ENCODE measurements around the gene MTMR11. TPM values are rescaled to one million over a fixed set of nuclear protein-coding genes. Genes with fewer than 3 reads are reported as not detected.

The MTMR11 gene
- total and polyA plus RNA-seq, 11 donors = 1.6 to 4.5 (median 2.1) TPM

DNA sequence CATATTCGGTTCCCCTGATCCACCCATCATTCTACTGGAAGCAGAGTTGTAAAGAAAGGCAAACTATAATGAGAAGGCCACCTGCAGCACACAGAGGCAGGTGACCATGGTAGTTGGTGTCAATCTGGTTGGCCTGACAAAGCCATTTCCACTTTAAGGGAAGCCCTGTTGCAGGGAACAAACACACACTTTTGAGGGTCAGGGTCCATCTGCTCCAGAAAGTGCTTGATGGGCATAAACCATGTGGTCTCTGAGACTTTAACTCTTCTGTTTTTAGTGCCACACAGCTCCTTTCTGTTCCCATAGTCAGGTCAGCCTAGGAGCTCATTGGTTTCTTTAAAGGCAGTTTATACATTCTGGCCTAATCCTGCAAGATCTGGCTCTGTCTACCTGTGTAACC is 54.8 kb downstream of the MTMR11 start:
- 75 to 90% (median 86%) methylated on average over 1 of the region's 1 CpG for WGBS, 4 donors
- H3K4me1 ChIP-seq = peaks cover 0 to 28% (median 17%) of the 10 kb centered on the region in 12 donors
- no peaks in the 10 kb centered on the region for H3K27me3 ChIP-seq
- DNase-seq (no peak), ATAC-seq (no peak)
- H3K27ac ChIP-seq = no peak overlapping the region
- intact Hi-C loops (cut with DNase I) = no loop called here
- no peaks in the 10 kb centered on the region for H3K9me3 ChIP-seq
- TF ChIP-seq POLR2A (IDR thresholded peaks at IDR 0.05) = no peak
- TF ChIP-seq, protein P1, sequence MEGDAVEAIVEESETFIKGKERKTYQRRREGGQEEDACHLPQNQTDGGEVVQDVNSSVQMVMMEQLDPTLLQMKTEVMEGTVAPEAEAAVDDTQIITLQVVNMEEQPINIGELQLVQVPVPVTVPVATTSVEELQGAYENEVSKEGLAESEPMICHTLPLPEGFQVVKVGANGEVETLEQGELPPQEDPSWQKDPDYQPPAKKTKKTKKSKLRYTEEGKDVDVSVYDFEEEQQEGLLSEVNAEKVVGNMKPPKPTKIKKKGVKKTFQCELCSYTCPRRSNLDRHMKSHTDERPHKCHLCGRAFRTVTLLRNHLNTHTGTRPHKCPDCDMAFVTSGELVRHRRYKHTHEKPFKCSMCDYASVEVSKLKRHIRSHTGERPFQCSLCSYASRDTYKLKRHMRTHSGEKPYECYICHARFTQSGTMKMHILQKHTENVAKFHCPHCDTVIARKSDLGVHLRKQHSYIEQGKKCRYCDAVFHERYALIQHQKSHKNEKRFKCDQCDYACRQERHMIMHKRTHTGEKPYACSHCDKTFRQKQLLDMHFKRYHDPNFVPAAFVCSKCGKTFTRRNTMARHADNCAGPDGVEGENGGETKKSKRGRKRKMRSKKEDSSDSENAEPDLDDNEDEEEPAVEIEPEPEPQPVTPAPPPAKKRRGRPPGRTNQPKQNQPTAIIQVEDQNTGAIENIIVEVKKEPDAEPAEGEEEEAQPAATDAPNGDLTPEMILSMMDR (IDR thresholded peaks at IDR 0.05) = no peak
- no peak overlapping the region for H3K4me3 ChIP-seq
- no peaks in the 10 kb centered on the region for H3K36me3 ChIP-seq

DNA sequence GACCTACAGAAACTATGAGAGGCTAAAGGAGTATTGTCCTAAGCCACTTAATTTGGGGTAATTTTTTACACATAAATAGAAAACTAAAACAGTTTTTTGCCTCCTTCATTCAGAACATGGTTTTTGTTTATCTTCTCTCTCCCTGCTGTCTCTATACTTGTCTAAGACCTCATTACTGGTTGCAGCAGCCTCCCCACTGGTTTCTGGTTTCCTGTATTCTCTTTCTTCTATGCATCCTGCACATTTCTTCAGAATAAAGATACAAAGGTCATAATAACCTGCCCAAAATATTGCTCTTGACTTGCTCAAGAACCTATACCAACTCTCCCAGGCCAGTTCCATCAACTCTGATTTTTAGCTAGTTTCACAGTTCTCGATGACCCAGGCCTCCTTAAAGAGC is 57.1 kb downstream of the MTMR11 start:
- Histone ChIP-seq H3K4me3 (no peak overlapping the region), H3K4me1 (peaks cover 0 to 20% (median 11%) of the 10 kb centered on the region in 12 donors), H3K27me3 (no peaks in the 10 kb centered on the region), H3K36me3 (no peaks in the 10 kb centered on the region), H3K9me3 (no peaks in the 10 kb centered on the region), H3K27ac (peak overlapping the region in 1 of 12 donors; percentile 29)
- TF ChIP-seq, protein P1 (IDR thresholded peaks at IDR 0.05) = no peak
- TF ChIP-seq POLR2A (IDR thresholded peaks at IDR 0.05) = no peak
- DNase-seq = no peak
- WGBS, 4 donors = 73 to 97% (median 93%) methylated on average over 1 of the region's 1 CpG
- intact Hi-C loops (cut with DNase I) = no loop called here
- no peak for ATAC-seq

Other genes with a start within 250 kb of the MTMR11 start
- 10 to 100 TPM in 1 of 9 donors, 1 to 10 TPM in 6, under 1 TPM in 1, not detected in 1; 0.37 to 52.0 (median 1.9) TPM for gene FCGR1A, start 154.2 kb downstream of the MTMR11 start, total RNA-seq
- gene FCGR1A, start 154.2 kb downstream of the MTMR11 start, polyA plus RNA-seq = 1 to 10 TPM; 1.1 to 2.7 TPM
- gene BOLA1, start 37.3 kb downstream of the MTMR11 start, total RNA-seq = 10 to 100 TPM; 12.5 to 39.4 (median 14.0) TPM
- 10 to 100 TPM; 16.2 to 40.7 TPM for gene BOLA1, start 37.3 kb downstream of the MTMR11 start, polyA plus RNA-seq
- gene SV2A, start 19.0 kb downstream of the MTMR11 start, total RNA-seq = 1 to 10 TPM in 1 of 9 donors, under 1 TPM in 8; 0.20 to 1.4 (median 0.43) TPM
- under 1 TPM; 0.30 to 0.32 TPM for gene SV2A, start 19.0 kb downstream of the MTMR11 start, polyA plus RNA-seq
- gene SF3B4, start 9.1 kb downstream of the MTMR11 start, total RNA-seq = 10 to 100 TPM; 10.2 to 32.7 (median 23.7) TPM
- 10 to 100 TPM; 13.1 to 21.3 TPM for gene SF3B4, start 9.1 kb downstream of the MTMR11 start, polyA plus RNA-seq
- gene OTUD7B, start 73.8 kb upstream of the MTMR11 start, total RNA-seq = 10 to 100 TPM; 16.4 to 36.2 (median 28.0) TPM
- 10 to 100 TPM in 1 of 2 donors, 1 to 10 TPM in 1; 8.1 to 11.8 TPM for gene OTUD7B, start 73.8 kb upstream of the MTMR11 start, polyA plus RNA-seq
- 10 to 100 TPM; 39.1 to 67.7 (median 49.5) TPM for gene VPS45, start 130.9 kb upstream of the MTMR11 start, total RNA-seq
- gene VPS45, start 130.9 kb upstream of the MTMR11 start, polyA plus RNA-seq = 10 to 100 TPM; 30.4 to 36.3 TPM
- 100 to 1,000 TPM in 2 of 9 donors, 10 to 100 TPM in 7; 46.8 to 152 (median 67.6) TPM for gene PLEKHO1, start 213.0 kb upstream of the MTMR11 start, total RNA-seq
- gene PLEKHO1, start 213.0 kb upstream of the MTMR11 start, polyA plus RNA-seq = 100 to 1,000 TPM; 184 to 200 TPM

Data from heart left ventricle (tissue), 16 donors.